HepG2 (cell line): Measurements from ENCODE around the gene CCN6.

Experiments
- ATF5 ChIP-seq: sonication (generic); formaldehyde crosslinking; IDR thresholded peaks from 2 replicates; pipeline ENCODE4 v1.4.0; 2020; ENCODE audit warnings: mild to moderate bottlenecking, low read depth, missing genetic modification reagents
- BRCA1 ChIP-seq: sonication (generic); formaldehyde crosslinking; IDR thresholded peaks from 2 replicates; pipeline ENCODE4 v1.4.0; 2020; ENCODE audit warnings: missing genetic modification reagents
- CREB3 ChIP-seq: sonication (generic); formaldehyde crosslinking; IDR thresholded peaks from 2 replicates; pipeline ENCODE4 v1.5.0; 2020; ENCODE audit warnings: missing genetic modification reagents
- CSRNP1 ChIP-seq: sonication (generic); formaldehyde crosslinking; IDR thresholded peaks from 2 replicates; pipeline ENCODE4 v1.8.1; 2023; ENCODE audit warnings: mild to moderate bottlenecking, missing genetic modification reagents
- EZH2 ChIP-seq: conservative IDR thresholded peaks from 2 replicates; pipeline ENCODE4 v1.6.1; 2012; ENCODE audit warnings: mild to moderate bottlenecking, low read depth, low read length, moderate library complexity
- MXD1 ChIP-seq: sonication (generic); formaldehyde crosslinking; IDR thresholded peaks from 2 replicates; pipeline ENCODE4 v1.4.0; 2020; ENCODE audit warnings: mild to moderate bottlenecking, missing genetic modification reagents
- PCBP1 ChIP-seq: fragments of 200-400 bp; formaldehyde crosslinking; IDR thresholded peaks from 2 replicates; pipeline ENCODE4 v1.6.1; 2017; ENCODE audit warnings: mild to moderate bottlenecking, low read depth, low read length, borderline replicate concordance
- SIN3A ChIP-seq: IDR thresholded peaks from 2 replicates; pipeline ENCODE4 v1.6.1; 2011; ENCODE audit warnings: low read depth, mild to moderate bottlenecking, control low read depth, low read length, borderline replicate concordance
- ZBTB40 ChIP-seq, 2 experiments: fragments of 450-650 bp in 1 of 2; sonication (generic) in 1 of 2; formaldehyde crosslinking in 1 of 2; IDR thresholded peaks; 2 replicates each; pipeline versions ENCODE4 v1.6.1 to v1.8.0; 2016 to 2022; ENCODE audit warnings: antibody characterized with exemption in 1 of 2, mild to moderate bottlenecking in 1 of 2, missing genetic modification reagents in 1 of 2
- ZNF274 ChIP-seq: sonication (generic); formaldehyde crosslinking; IDR thresholded peaks from 2 replicates; pipeline ENCODE4 v1.5.1; 2020; ENCODE audit warnings: mild to moderate bottlenecking, missing genetic modification reagents
- ZNF572 ChIP-seq: sonication (generic); formaldehyde crosslinking; IDR thresholded peaks from 2 replicates; pipeline ENCODE4 v1.5.1; 2020; ENCODE audit warnings: mild to moderate bottlenecking, missing genetic modification reagents
- ZNF850 ChIP-seq: sonication (generic); formaldehyde crosslinking; conservative IDR thresholded peaks from 2 replicates; pipeline ENCODE4 v1.9.0; 2021; ENCODE audit warnings: mild to moderate bottlenecking, missing genetic modification reagents

- TF ChIP-seq ZNF850 (CRISPR knock-in tag) (no peak), PCBP1 (no peak), ATF5 (CRISPR knock-in tag) (no peak), SIN3A (no peak; the same call in 1 of the 2 replicates), ZNF274 (no peak), BRCA1 (no peak), MXD1 (CRISPR knock-in tag) (no peak), ZNF572 (CRISPR knock-in tag) (no peak), ZBTB40 (IDR thresholded peaks at IDR 0.05) (no peak), ZBTB40 (CRISPR knock-in tag; IDR thresholded peaks at IDR 0.05) (no peak), EZH2 (no peak), CSRNP1 (CRISPR knock-in tag) (no peak), CREB3 (CRISPR knock-in tag) (no peak)
Measured at GRCh38 chr6:112017760-112018537, 36.0 kb upstream of the CCN6 start.
